Ishikawa (cell line): ENCODE results near the gene NLGN4X.

Experiments
- CEBPB ChIP-seq: IDR thresholded peaks from 2 replicates; pipeline ENCODE4 v1.6.1; 2012
- CREB1 ChIP-seq: IDR thresholded peaks from 2 replicates; pipeline ENCODE4 v1.6.1; 2012; ENCODE audit warnings: low read depth
- EGR1 ChIP-seq: IDR thresholded peaks from 2 replicates; pipeline ENCODE4 v1.6.1; 2012
- EP300 ChIP-seq: IDR thresholded peaks from 2 replicates; pipeline ENCODE4 v1.6.1; 2012; ENCODE audit warnings: borderline replicate concordance
- FOXM1 ChIP-seq: IDR thresholded peaks from 2 replicates; pipeline ENCODE4 v1.6.1; 2012; ENCODE audit warnings: low read depth, borderline replicate concordance
- NFIC ChIP-seq: IDR thresholded peaks from 2 replicates; pipeline ENCODE4 v1.6.1; 2012
- RAD21 ChIP-seq: IDR thresholded peaks from 2 replicates; pipeline ENCODE4 v1.6.1; 2012; ENCODE audit warnings: low read depth
- TAF1 ChIP-seq: IDR thresholded peaks from 2 replicates; pipeline ENCODE4 v1.6.1; 2012; ENCODE audit warnings: low read depth, mild to moderate bottlenecking
- TCF12 ChIP-seq: IDR thresholded peaks from 2 replicates; pipeline ENCODE4 v1.6.1; 2012; ENCODE audit warnings: low read depth
- TEAD4 ChIP-seq: IDR thresholded peaks from 2 replicates; pipeline ENCODE4 v1.6.1; 2012
- YY1 ChIP-seq: IDR thresholded peaks from 2 replicates; pipeline ENCODE4 v1.6.1; 2012; ENCODE audit warnings: low read depth
- ZBTB7A ChIP-seq: IDR thresholded peaks from 2 replicates; pipeline ENCODE4 v1.6.1; 2012; ENCODE audit warnings: low read depth
- TF ChIP-seq, protein P1 (sequence below): IDR thresholded peaks from 2 replicates; pipeline ENCODE4 v1.6.1; 2012
- TF ChIP-seq, protein P2 (sequence below): IDR thresholded peaks from 2 replicates; pipeline ENCODE4 v1.6.1; 2012; ENCODE audit warnings: low read depth, mild to moderate bottlenecking
- TF ChIP-seq, protein P3 (sequence below): IDR thresholded peaks from 2 replicates; pipeline ENCODE4 v1.6.1; 2012

NLGN4X gene

DNA sequence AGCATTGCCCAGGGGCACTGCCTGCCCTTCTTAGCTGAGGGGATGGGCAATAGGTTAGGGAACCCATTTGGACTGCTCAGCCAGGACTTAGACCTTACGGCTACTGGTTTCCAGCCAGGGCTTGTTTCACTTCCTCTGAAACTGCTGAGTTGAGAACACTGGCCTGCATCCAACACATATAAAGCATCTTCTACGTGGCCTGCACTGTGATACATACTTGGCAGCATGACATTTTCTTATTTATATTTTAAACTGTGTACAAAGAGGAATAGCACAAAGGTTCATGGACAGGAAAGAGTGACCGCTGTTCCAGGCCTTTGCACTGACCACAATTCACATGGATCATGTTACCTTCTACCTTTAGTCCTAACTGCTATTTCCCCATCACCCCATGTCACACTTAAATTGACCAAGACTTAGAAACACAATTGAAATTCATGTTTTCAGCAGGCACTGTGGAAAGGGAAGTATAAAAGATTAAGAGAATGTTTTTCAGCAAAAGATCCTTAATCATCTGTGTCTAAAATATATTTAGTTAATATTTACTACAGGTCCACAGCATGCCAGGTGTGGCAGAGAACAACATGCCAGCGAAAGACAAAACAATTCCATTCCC, 43.7 kb downstream of the NLGN4X start:
- TF ChIP-seq EGR1 = no peak
- no peak for TF ChIP-seq RAD21
- TF ChIP-seq EP300 = no peak
- TF ChIP-seq TCF12 = no peak
- no peak for TF ChIP-seq CEBPB
- TF ChIP-seq YY1 = no peak

DNA sequence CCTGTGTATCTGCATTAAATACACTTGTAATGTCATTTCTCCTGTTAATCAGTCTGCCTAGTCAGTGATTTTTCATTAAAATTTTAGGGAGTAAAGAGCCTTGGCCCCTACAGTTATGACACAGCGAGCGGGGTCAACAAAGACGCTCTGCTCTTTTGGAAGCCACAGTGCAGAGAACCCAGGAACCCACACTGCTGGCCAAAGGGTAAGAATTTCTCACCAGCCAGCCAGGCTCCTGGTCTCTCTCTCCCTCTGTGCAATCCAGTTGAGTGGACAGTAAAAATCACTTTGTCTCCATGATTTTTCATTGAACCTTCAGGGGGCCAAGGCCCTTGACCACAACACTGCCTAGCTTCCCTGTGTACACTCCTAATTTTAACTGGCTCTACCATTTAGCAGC, 52.8 kb downstream of the NLGN4X start:
- TF ChIP-seq, protein P1, sequence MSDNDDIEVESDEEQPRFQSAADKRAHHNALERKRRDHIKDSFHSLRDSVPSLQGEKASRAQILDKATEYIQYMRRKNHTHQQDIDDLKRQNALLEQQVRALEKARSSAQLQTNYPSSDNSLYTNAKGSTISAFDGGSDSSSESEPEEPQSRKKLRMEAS = no peak
- TF ChIP-seq CEBPB (no peak), CREB1 (no peak), EGR1 (no peak), RAD21 (no peak), NFIC (no peak), TEAD4 (no peak), TCF12 (no peak), EP300 (no peak), ZBTB7A (no peak), FOXM1 (no peak)
- TF ChIP-seq, protein P2, sequence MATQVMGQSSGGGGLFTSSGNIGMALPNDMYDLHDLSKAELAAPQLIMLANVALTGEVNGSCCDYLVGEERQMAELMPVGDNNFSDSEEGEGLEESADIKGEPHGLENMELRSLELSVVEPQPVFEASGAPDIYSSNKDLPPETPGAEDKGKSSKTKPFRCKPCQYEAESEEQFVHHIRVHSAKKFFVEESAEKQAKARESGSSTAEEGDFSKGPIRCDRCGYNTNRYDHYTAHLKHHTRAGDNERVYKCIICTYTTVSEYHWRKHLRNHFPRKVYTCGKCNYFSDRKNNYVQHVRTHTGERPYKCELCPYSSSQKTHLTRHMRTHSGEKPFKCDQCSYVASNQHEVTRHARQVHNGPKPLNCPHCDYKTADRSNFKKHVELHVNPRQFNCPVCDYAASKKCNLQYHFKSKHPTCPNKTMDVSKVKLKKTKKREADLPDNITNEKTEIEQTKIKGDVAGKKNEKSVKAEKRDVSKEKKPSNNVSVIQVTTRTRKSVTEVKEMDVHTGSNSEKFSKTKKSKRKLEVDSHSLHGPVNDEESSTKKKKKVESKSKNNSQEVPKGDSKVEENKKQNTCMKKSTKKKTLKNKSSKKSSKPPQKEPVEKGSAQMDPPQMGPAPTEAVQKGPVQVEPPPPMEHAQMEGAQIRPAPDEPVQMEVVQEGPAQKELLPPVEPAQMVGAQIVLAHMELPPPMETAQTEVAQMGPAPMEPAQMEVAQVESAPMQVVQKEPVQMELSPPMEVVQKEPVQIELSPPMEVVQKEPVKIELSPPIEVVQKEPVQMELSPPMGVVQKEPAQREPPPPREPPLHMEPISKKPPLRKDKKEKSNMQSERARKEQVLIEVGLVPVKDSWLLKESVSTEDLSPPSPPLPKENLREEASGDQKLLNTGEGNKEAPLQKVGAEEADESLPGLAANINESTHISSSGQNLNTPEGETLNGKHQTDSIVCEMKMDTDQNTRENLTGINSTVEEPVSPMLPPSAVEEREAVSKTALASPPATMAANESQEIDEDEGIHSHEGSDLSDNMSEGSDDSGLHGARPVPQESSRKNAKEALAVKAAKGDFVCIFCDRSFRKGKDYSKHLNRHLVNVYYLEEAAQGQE = no peak

DNA sequence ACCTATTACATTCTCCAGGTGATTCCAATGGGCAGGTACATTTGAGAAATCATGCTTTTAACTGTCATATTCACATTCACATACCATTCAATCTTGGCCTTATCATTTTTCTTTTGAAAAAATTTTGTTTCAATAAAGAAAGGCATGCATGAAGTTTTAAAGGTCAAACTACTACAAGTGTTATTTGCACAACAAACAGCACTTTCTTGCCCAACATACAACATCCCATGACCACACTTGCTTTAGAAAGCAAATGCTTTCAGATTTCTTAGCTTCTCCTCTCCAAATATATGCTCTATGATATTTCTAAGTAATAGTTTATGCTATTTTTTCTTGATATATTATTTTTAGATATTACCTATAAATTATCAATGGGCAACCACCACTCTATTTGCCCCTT, 58.2 kb downstream of the NLGN4X start:
- TF ChIP-seq, protein P1 = no peak
- TF ChIP-seq ZBTB7A = no peak
- TF ChIP-seq YY1 = no peak
- TF ChIP-seq, protein P3, sequence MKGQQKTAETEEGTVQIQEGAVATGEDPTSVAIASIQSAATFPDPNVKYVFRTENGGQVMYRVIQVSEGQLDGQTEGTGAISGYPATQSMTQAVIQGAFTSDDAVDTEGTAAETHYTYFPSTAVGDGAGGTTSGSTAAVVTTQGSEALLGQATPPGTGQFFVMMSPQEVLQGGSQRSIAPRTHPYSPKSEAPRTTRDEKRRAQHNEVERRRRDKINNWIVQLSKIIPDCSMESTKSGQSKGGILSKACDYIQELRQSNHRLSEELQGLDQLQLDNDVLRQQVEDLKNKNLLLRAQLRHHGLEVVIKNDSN = no peak
- TF ChIP-seq CEBPB = no peak
- no peak for TF ChIP-seq TCF12
- no peak for TF ChIP-seq FOXM1
- TF ChIP-seq, protein P2 = no peak
- TF ChIP-seq EP300 = no peak
- TF ChIP-seq RAD21 = no peak
- TF ChIP-seq TAF1 = no peak

DNA sequence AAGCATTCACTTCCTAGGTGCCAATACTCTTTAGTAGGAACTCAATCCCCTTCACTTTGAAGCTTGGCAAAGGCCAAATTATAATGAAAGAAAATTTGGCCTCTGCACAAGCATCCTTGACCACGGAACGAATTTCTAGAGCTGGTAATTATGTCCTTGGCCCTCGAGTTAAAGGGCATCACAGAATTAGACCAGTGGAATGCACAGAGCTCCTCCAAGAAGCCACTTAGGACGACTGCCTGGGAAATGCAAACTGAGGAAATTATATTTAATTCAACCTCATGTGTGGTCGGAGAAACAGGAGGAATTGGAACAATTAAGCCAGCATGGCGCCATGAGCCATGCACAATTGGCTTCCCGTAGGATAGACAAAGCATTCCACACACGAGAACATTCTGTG, 59.3 kb downstream of the NLGN4X start:
- no peak for TF ChIP-seq NFIC
- TF ChIP-seq TAF1 = no peak
- no peak for TF ChIP-seq EP300
- no peak for TF ChIP-seq FOXM1
- no peak for TF ChIP-seq CREB1
- TF ChIP-seq, protein P2 = no peak
- TF ChIP-seq ZBTB7A = no peak
- TF ChIP-seq EGR1 = no peak
- TF ChIP-seq TEAD4 = no peak

DNA sequence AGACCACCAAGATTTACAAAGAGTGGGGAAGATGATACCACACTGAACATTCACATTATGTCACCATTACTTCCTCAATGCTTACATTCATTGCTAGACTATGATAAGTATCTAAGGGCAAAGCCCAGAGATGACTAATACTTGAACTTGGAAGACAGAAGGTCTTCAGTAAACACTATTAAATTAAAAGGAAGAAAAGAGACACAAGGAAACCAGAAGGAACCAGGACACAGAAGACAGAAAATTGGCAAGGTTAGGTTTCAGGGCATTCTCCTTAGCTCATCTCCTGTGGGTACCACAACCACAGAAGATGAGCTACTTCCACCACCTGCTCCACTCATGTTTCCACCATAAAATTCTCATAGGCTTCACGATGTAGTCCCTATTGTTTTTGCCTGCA, 64.9 kb downstream of the NLGN4X start:
- TF ChIP-seq CEBPB (no peak), NFIC (no peak), EP300 (no peak), RAD21 (no peak), CREB1 (no peak), FOXM1 (no peak), ZBTB7A (no peak), EGR1 (no peak), TAF1 (no peak), YY1 (no peak)
- TF ChIP-seq, protein P3 = no peak
- TF ChIP-seq, protein P1 = no peak
